Measurements from ENCODE around the gene PPM1H. TPM values are rescaled to one million over a fixed set of nuclear protein-coding genes. Genes with fewer than 3 reads are reported as not detected.

PPM1H gene
- polyA plus RNA-seq, 1 experiment: 2.3 TPM

GRCh38 chr12:62640910-62641448, 294.0 kb downstream of the PPM1H start:
- Histone ChIP-seq H3K36me3 (ENCODE audit: control insufficient read depth, insufficient read depth, low read length) (no peaks in the 10 kb centered on the region; the same call in 1 of the 2 replicates), H3K4me3 (ENCODE audit: low read depth, low read length) (no peak overlapping the region), H3K27me3 (ENCODE audit: control insufficient read depth, insufficient read depth, low read length) (no peaks in the 10 kb centered on the region)
- no peak for DNase-seq (ENCODE audit: low read depth)
- ChIA-PET POLR2A (interaction anchor here (0.6 kb wide), 1 partner anchor 12 kb away, joined by 3 read pairs; no protein-coding TSS in a partner anchor), CTCF (interaction anchor here (0.5 to 0.8 kb wide), 2 partner anchors 12 to 158 kb away, joined by 3 to 4 read pairs; no protein-coding TSS in a partner anchor)
- TF ChIP-seq CTCF (IDR thresholded peaks at IDR 0.05; ENCODE audit: insufficient read depth, low read depth, low read length): no peak

- Histone ChIP-seq H3K36me3 (ENCODE audit: control insufficient read depth, insufficient read depth, low read length) (no peaks in the 10 kb centered on the region), H3K27me3 (ENCODE audit: control insufficient read depth, insufficient read depth, low read length) (no peaks in the 10 kb centered on the region), H3K4me3 (ENCODE audit: low read depth, low read length) (no peak overlapping the region)
- ChIA-PET POLR2A (no interaction called here), CTCF (no interaction called here)
- no peak for DNase-seq (ENCODE audit: low read depth)
- TF ChIP-seq CTCF (IDR thresholded peaks at IDR 0.05; ENCODE audit: insufficient read depth, low read depth, low read length): no peak
These were observed 297.3 kb downstream of the PPM1H start for GRCh38 chr12:62637679-62638078.

GRCh38 chr12:62635649-62636048, 299.3 kb downstream of the PPM1H start:
- Histone ChIP-seq H3K36me3 (ENCODE audit: control insufficient read depth, insufficient read depth, low read length) (no peaks in the 10 kb centered on the region), H3K4me3 (ENCODE audit: low read depth, low read length) (no peak overlapping the region), H3K27me3 (ENCODE audit: control insufficient read depth, insufficient read depth, low read length) (no peaks in the 10 kb centered on the region)
- POLR2A ChIA-PET: interaction anchor here (0.6 kb wide), 1 partner anchor 19 kb away, joined by 4 read pairs; no protein-coding TSS in a partner anchor
- no peak for TF ChIP-seq CTCF (IDR thresholded peaks at IDR 0.05; ENCODE audit: insufficient read depth, low read depth, low read length)
- CTCF ChIA-PET: no interaction called here
- DNase-seq (ENCODE audit: low read depth): no peak

- no peak for TF ChIP-seq CTCF (IDR thresholded peaks at IDR 0.05; ENCODE audit: insufficient read depth, low read depth, low read length)
- no peaks in the 10 kb centered on the region for H3K27me3 ChIP-seq (ENCODE audit: control insufficient read depth, insufficient read depth, low read length)
- ChIA-PET POLR2A (no interaction called here), CTCF (interaction anchor here (0.9 to 1.4 kb wide), 2 partner anchors 12 to 23 kb away, joined by 3 to 4 read pairs; no protein-coding TSS in a partner anchor)
- peak overlapping the region; percentile 44 for H3K4me3 ChIP-seq (ENCODE audit: low read depth, low read length)
- peak; percentile 23 for DNase-seq (ENCODE audit: low read depth)
- H3K36me3 ChIP-seq (ENCODE audit: control insufficient read depth, insufficient read depth, low read length): no peaks in the 10 kb centered on the region
These were observed 302.5 kb downstream of the PPM1H start for GRCh38 chr12:62632411-62632918.

- Histone ChIP-seq H3K36me3 (ENCODE audit: control insufficient read depth, insufficient read depth, low read length) (no peaks in the 10 kb centered on the region), H3K27me3 (ENCODE audit: control insufficient read depth, insufficient read depth, low read length) (no peaks in the 10 kb centered on the region), H3K4me3 (ENCODE audit: low read depth, low read length) (peak overlapping the region; percentile 44)
- peak; percentile 63 for TF ChIP-seq CTCF (IDR thresholded peaks at IDR 0.05; ENCODE audit: insufficient read depth, low read depth, low read length)
- peak; percentile 33 for DNase-seq (ENCODE audit: low read depth)
- ChIA-PET POLR2A (no interaction called here), CTCF (interaction anchor here (0.7 to 1.4 kb wide), 3 partner anchors 11 to 28 kb away, joined by 3 to 4 read pairs (median 3); no protein-coding TSS in a partner anchor)
These were observed 303.2 kb downstream of the PPM1H start for GRCh38 chr12:62631471-62632410.

All from BJ (cell line).